ENCODE data around the gene SLC25A39.

Gene SLC25A39

GRCh38 chr17:44311562-44312181 lies 13.0 kb downstream of the SLC25A39 start:
- DNase-seq = no peak

GRCh38 chr17:44310609-44311376 lies 13.8 kb downstream of the SLC25A39 start:
- DNase-seq = no peak

- DNase-seq = no peak
Observed at GRCh38 chr17:44310188-44310587, 14.4 kb downstream of the SLC25A39 start.

- no peak for DNase-seq
Observed at GRCh38 chr17:44309472-44309871, 15.2 kb downstream of the SLC25A39 start.

GRCh38 chr17:44308865-44309264 lies 15.8 kb downstream of the SLC25A39 start:
- no peak for DNase-seq

GRCh38 chr17:44308320-44308818 lies 16.3 kb downstream of the SLC25A39 start, which contains the start of gene RUNDC3A:
Gene RUNDC3A (plus strand): TSS chr17:44308601. CDS start chr17:44308833, 232 bp downstream.
- DNase-seq = peak; percentile 85 to 91

- no peak for DNase-seq
Observed at GRCh38 chr17:44307387-44308186, 17.0 kb downstream of the SLC25A39 start.

GRCh38 chr17:44304651-44305050 lies 20.0 kb downstream of the SLC25A39 start:
- no peak for DNase-seq

- no peak for DNase-seq
Observed at GRCh38 chr17:44297975-44298374, 26.6 kb downstream of the SLC25A39 start.

GRCh38 chr17:44293509-44294226 lies 31.0 kb downstream of the SLC25A39 start:
- no peak for DNase-seq

- DNase-seq = no peak
Observed at GRCh38 chr17:44287651-44288050, 37.0 kb downstream of the SLC25A39 start.

- DNase-seq = no peak
Observed at GRCh38 chr17:44284024-44284400, 40.6 kb downstream of the SLC25A39 start.

- no peak for DNase-seq
Observed at GRCh38 chr17:44283344-44284023, 41.1 kb downstream of the SLC25A39 start.

GRCh38 chr17:44282264-44282663 lies 42.4 kb downstream of the SLC25A39 start:
- DNase-seq = no peak

GRCh38 chr17:44281570-44281969 lies 43.1 kb downstream of the SLC25A39 start:
- no peak for DNase-seq

- DNase-seq = no peak
Observed at GRCh38 chr17:44280392-44280937, 44.2 kb downstream of the SLC25A39 start.

GRCh38 chr17:44279666-44280391 lies 44.8 kb downstream of the SLC25A39 start:
- DNase-seq = peak; percentile 33 to 69

GRCh38 chr17:44279346-44279665 lies 45.3 kb downstream of the SLC25A39 start:
- DNase-seq = no peak

GRCh38 chr17:44277976-44278375 lies 46.6 kb downstream of the SLC25A39 start:
- DNase-seq = no peak

- no peak for DNase-seq
Observed at GRCh38 chr17:44273607-44274006, 51.0 kb downstream of the SLC25A39 start.

GRCh38 chr17:44272954-44273353 lies 51.7 kb downstream of the SLC25A39 start:
- DNase-seq = no peak

All from CD4-positive, alpha-beta T cell treated with Interferon alpha-2 for 1 hour (primary cell).